GM21367 (cell line): ENCODE data around the gene KRT78.
"Not testable (repeated sequence)": the region's sequence is repeated elsewhere in the genome, so short reads cannot be mapped to it uniquely, and the experiment has no call there.

Experiments used
- ATAC-seq: cut with Tn5 transposase; IDR thresholded peaks from one replicate; pipeline ENCODE4 v1.9.1; 2021; ENCODE audit not compliant: unreplicated experiment

Gene KRT78, protein sequence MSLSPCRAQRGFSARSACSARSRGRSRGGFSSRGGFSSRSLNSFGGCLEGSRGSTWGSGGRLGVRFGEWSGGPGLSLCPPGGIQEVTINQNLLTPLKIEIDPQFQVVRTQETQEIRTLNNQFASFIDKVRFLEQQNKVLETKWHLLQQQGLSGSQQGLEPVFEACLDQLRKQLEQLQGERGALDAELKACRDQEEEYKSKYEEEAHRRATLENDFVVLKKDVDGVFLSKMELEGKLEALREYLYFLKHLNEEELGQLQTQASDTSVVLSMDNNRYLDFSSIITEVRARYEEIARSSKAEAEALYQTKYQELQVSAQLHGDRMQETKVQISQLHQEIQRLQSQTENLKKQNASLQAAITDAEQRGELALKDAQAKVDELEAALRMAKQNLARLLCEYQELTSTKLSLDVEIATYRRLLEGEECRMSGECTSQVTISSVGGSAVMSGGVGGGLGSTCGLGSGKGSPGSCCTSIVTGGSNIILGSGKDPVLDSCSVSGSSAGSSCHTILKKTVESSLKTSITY

DNA sequence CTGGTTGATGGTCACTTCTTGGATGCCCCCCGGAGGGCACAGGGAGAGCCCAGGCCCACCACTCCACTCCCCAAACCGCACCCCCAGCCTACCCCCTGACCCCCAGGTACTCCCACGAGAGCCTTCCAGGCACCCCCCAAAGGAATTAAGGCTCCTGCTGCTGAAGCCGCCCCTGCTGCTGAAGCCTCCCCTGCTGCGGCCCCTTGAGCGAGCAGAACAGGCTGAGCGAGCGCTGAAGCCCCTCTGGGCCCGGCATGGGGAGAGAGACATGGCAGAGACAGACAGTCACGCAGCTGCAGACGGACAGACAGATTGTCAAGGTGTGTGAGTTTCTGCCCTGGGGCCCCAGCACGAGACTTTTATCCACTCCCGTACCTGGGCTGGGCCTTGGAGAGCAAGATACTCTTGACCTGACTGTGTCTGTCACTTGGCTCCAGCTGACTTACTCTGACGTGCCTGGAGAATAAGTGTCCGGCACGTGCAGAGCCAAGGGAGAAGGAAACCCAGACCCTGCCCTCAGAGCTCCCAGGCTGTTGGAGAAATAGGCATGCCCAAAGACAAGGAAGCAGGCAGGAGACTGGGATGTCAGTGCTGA is at the start of gene KRT78:
KRT78 (minus strand) TSS at position 334 of the 595 bp plus-strand sequence; CDS start at position 270, 64 bp downstream.
- ATAC-seq, result no peak

DNA sequence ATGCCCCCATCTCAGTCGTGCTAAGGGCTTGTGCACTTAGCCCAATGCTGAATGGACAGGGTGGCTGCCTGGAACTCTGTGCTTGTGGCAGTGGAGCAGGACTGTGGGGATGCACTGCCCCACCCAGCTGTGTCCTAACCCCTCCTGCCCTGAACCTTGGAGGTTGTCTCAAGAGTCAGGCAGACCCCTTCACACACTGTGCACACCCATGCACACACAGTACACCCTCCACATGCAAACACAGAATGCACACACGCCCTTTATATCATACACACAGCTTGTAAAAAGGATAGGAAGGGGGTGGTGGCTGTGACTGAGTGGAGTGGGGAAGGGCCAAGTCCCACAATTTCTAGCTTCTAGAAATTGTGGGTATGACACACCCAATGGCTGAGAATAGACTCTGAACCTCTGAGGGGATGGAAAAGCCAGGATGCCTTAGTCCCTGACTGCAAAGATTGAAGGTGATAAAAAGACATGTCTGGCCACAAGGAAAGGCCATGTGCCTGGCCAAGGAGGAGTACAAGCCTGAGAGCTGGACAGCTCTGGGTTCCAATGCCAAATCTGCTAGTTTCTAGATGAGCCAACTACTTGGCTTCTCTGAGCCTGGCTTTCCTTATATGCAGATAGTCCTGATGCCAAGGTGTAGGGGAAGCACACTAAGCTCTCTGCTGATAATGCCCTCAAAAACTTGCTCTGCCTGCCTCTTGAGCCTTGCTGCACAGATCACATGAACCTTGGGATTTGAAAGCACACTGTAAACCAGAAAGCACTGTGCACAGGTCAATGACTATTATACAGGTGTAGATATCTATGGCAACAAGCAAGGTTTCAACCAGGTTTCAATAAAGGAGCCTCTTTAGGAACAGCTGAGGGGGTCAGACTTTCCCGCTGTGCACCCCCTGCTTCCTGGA is 47.7 kb upstream of the KRT78 start:
- no peak for ATAC-seq

DNA sequence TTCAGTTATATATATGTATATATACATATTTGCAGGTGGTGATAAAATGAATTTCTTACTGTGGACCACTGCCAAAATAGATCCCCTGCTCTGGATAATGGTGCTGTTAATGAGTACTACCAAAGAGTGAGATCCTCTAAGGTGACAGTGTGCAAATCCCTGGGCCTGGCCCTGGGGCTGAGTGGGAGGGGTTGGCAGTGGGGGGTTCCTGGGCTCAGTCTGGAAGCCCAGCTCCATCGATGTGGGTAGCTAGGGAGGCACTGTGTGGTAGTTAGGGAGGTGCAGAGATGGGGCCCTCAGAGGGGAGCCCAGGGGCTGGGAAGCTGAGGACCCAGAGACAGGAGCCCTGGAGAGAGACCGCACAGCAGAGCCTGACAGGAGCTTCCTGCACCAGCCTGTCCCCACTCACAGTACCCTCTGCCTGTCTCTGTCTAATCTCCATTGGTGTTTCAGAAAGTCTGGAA is 47.0 kb upstream of the KRT78 start:
- no peak for ATAC-seq

DNA sequence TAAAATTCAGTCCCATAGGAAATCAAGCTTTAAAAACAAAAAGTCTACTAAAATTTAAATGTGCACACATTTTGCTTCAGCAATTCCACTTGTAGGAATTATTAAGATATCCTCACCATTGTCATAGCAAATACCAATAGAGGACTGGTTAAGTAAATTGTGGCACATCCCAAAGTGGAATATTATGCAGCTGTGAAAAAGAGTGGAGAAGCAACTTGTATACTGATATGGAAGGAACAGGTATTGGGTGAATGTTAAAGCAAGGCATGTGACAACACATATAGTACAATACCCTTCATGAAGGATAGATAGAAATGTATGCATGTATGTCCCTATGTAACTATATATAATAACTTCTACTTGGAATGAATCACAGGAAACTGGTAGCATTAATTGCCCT is 44.2 kb upstream of the KRT78 start:
- no peak for ATAC-seq

DNA sequence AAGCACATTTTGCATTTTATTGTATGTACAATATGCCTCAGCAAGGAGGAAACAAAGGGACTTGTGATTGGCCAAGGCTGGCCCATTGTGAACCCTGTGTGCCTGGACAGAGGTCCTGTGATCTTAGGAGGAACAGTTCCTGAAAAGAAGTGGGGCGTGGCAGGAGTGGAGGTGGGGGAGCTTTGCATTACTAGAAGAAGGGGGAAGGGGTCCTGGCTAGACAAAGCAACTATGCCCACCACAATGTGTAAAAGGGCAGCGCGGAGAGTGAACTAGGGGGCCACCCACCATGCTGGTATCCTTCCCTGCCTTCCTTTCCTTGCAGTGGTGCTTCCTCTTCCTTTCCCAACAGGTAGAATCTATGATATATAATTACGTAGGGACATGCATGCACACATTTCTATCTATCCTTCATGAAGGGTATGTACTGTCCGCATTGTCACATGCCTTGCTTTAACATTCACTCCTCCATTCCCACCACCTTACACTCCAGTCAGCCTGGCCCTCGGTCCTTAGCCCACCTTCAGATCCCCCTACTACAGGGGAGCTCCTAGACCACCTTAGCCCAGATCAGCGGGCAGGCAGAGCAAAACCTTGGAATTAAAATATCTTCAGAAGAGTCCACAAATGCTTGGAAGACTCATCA is 43.5 kb upstream of the KRT78 start:
- ATAC-seq, result no peak

DNA sequence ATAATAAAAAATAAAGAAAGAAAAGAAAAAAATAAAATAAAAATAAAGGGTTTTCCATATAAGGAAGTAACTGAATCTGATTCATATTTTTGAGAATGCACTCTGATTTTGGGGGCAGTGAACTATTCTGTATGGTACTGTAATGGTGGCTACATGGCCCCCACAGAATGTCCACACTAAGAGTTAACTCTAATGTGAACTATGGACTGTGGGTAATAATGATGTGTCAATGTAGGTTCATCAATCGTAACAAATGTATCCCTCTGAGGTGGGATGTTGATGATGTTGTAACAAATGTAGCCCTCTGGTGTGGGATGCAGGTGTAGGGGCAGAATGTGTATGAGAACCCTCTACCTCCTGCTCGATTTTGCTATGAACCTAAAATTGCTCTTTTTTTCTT is 42.2 kb upstream of the KRT78 start:
- ATAC-seq, result no peak

DNA sequence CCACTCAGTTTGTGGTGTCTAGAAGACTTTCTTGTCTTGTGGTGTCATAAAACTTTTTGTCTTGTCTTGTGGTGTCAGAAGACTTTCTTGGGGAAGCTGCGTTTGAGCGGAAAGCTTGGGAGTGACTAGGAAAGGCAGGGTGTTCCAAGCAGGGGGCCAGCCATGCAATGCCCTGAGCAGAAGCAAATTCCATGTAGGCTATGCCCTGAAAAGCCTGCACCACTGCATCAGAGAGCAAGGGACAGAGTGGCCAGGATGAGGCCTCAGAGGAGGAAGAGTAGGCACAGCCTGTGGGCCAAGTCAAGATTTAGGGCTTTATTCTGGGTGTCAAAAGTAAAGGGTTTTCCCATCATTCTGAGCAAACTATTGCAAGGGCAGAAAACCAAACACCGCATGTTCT is 41.6 kb upstream of the KRT78 start:
- no peak for ATAC-seq

DNA sequence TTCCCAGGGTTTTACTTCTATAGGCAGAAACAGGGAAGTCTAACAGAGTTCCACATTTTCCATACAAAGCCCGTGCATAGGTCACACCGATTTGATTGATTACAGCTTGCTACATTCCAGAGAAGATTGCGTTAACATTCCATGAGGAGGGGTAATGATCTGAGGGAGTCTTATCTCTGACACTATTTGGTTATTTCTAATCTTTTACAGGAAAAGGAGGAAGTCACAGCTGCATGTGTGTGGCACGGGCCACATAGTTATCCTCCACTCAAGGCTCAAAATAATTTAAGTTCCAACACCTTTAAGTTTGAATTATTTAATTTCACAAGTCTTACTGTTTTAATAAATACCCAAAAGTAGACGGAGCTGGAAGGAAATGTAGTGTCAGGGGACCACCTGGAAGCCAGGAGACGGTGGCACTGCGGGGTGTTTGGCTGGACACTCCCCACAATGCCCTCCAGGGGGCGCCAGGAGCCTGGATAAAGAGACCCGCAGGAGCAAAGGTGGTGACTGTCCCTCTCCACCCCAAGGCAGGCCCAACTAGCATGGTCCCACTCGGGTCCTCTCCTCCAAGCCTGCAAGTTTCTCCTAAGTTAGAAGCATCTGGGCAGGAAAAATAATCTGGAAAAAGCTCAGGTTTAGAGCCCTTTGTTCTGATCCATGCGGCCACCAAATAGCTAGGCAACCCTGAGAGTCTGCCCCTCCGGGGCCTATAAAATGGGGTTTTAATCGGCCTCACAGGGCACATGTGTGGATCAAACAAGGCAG is 35.9 kb upstream of the KRT78 start:
- no peak for ATAC-seq

DNA sequence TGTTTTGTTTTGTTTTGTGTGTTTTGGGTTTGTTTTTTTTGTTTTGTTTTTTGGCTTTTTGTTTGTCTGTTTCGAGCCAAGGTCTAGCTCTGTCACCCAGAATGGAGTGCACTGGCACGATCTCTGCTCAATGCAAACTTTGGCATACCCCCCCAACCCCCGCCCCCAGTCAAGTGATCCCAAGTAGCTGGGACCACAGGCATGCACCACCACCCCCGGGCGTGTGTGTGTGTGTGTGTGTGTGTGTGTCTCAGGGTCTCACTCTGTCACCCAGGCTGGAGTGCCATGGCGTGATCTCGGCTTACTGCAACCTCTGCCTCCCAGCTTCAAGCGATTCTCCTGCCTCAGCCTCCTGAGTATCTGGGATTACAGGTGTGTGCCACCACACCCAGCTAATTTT is 31.7 kb upstream of the KRT78 start:
- not testable (repeated sequence) for ATAC-seq

DNA sequence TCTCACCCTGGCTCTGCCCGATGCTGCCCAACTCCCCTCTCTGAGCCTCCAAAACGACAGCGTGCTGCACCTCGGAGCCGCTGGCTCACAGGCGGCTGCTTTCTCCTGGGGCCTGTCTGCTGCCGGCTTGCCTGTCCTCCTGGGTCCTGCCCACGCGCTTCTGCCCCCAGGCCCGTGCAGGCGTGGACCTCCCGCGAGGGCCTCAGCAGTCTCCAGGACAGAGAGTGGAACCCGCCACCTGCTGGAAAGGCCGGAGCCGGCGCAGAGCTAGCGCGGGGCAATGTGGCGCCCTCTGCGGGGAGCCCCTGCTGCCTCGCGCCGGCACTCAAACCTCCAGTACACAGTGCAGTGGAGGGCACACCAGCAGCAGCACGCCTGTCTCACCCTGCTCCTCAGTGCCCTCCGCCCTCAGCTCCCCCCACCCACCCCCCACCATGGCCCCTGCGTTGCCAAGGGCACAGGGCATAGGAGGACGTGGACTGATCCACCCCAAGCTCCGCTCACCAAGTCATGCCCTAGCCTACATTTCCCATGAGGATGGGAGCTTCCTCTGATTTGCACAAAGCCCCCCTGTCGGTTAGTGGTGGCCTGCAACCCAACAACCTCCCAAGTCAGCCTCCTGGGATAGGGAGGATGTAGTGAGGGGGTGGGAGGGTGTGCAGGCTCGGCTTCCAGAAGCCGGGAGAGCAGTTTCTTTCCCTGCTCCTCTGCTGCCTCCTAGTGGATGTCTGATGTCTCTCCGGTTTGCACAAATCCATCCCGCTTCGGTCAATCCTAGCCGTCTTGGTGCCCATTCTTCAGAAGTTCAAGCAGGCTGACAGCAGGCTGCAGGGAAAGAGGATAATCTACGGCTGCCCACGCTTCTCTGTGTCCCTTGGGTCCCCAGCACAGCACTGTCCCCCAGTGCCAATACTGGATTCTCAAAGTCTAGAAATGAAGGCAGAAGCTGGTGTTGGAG is 30.9 kb upstream of the KRT78 start:
- no peak for ATAC-seq

DNA sequence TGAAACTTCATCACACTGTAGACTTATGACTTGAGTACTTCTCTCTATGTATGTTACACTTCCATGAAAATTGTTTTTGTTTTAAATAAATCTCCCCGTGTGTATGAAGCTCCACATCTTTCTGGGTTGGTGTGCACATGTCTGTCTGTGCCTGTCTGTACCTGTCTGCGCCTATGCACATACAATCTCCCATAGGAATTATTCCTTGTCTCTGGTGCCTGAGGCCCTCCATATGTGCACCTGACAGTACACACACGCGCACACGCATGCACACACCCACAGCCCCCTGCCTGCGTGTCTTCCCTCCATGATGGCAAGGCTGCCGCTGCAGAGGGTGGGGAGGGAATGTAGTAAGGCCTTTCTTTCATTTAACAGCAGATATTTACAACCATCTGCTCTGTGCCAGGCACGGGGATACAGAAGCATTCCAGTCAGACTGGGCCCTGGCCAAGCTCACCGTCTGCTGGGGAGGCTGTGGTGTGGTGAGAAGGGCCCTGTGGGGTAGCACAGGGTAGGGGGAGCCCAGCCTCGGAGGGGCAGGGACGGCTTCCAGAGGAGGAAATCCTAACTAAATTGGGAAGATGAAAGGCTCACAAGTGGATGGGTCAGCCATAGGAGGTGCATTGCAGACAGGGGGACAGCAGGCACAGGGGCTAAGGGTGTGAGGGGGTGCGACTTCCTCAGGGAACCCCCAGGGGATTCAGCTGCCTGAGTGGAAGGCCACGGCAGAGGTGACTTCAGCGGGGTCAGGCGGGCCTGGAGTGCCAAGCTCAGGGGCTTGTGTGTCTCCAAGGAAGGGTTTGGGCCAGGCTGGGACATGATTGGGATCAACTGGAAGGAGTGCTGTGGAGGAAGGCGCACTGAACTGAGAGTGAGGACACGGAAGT is 30.0 kb upstream of the KRT78 start:
- ATAC-seq, result no peak

DNA sequence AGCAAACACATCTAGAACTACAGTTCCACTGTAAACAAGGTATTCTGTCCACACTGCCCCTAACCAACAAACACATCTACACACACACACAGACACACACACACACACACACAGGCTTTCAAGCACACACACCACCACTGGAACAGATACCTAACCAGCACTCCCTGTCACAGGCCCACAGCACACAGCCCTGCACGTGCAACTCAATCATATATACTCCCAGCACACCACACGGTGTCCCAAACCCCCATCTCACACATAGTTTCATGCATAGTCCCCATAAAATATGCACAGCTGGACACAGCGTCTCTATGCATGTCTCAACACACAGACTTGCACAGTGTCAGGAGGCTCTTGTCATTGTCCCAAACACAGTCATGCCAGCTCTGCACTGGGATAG is 28.4 kb upstream of the KRT78 start:
- ATAC-seq, result no peak

DNA sequence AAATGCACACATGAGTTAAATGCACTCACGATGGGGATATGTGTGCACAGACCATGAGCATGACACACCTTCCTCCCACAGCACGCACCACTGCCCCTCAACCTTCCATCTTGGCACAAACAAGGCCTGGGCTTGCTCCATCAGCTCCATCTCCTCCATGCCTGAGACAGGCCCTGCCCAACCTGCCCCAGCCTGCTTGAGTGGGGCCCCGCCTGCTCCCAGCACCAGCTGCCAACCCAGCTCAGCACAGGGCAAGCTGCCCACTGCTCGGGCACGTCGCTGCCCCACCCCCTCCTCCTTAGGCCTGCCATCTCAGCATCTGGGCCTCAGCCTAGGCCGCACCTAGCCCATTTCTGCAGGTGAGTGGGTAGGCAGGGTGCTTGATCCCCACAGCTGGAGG is 27.6 kb upstream of the KRT78 start:
- ATAC-seq, result no peak

DNA sequence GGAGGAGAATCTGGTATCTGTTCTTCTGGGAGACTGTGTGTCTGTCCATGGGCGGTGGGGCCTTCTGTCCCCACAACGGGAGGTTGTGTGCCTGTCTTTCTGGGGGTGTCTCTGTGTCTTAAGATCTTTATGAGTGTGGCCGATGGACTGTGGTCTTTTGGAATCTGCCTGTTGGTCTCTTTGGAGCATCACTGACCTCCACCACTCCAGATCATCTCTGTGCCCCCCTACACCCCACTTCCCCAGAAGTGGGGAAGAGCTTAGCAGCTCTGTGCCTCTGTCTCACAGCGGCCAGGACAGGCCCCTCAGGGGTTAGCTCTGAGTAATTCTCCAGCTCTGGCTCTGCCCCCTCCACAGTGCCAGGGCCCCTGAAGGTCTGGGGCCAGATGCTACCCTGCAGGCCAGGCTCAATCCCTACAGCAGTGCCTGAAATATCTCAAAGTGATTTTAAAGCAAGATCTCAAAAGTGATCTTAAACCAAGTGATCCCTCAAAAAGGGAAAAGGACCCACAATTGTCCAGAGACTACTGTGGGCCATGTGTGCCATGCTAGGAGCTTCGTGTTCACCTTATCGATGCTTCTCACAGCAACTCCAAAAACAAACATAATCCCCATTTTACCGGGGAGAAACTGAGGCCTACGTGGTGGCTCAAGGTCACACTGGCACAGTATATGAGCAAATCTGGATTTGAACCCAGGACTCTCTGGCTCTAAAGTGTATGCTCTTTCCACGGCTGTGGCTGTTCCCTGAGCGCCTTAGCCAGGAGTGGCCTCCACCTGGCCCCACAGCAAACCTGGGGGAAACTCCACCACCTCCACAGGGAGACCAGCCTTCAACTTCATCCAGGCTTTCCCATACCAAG is 26.0 kb upstream of the KRT78 start:
- no peak for ATAC-seq

DNA sequence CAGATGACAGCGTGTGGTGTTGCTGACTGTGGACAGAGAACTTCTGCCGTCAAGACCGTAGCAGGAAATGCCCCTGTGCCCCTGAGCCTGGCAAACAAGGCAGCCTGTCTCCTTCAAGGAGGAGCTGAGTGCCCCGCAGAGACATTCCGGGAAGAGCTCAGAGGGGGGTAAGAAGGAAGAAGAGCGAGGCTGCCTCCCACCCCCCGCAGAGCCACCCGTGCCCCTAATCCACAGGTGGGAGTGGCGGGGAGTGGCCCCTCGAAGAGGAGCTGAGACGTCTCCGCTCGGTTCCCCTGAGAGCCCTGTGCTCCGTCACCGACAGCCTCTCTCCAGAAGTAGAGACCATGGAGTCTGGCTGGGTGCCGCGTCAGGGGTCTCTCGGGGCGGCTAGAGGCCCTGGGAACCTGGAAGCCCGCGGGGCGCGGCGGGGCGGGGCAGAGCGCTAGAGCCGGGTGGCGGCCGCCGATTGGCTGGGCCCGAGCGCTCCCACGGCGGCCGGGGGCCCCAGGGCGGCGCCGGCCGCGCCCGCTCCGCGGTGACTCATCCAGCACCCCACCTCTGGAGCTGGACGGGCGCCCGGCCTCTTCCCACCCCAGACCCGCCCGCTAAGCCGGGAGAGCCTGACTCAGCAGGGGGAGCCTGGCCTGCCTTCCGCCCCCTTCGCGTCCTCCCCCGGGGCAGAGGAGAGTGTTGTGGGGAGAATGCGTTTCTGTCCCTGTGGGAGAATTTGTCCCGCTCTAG is 25.2 kb upstream of the KRT78 start:
- no peak for ATAC-seq

DNA sequence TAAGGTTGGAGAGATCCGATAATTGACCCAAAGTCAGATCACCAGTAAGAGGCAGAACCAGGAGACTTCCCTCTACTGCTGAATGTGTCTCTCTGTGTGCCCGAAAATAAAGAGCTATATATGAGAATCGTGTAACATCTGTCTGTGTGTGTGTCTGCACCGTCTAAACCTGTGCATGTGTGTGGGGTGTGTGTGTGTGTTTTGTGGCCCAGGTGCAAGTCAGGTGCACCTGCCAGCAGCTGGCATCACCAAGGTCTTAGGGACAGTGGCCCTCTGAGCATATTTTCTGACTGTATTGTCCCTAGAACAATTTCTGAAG is 24.7 kb upstream of the KRT78 start:
- no peak for ATAC-seq
